Mesenchymal stem cell (in vitro differentiated cells and primary cell): Measurements from ENCODE around the gene GTF2F2.

Experiments used
- DNase-seq: peaks from one replicate; pipeline ENCODE4 v3.0.0-alpha.2; 2013
- H2AFZ ChIP-seq: one replicate; pipeline ENCODE4 v1.6.1; 2013; ENCODE audit warnings: low read depth, mild to moderate bottlenecking, control low read depth, inconsistent platforms, low read length, moderate library complexity
- H2AK5ac ChIP-seq: 2 replicates; pipeline ENCODE4 v1.6.1; 2013; ENCODE audit warnings: low read length, moderate library complexity, mild to moderate bottlenecking, inconsistent platforms; ENCODE audit not compliant: severe bottlenecking
- H2BK120ac ChIP-seq: one replicate; pipeline ENCODE4 v1.6.1; 2013; ENCODE audit warnings: low read depth, mild to moderate bottlenecking, inconsistent platforms, low read length, moderate library complexity
- H2BK12ac ChIP-seq, 2 experiments: one replicate each; pipeline ENCODE4 v1.6.1; 2013; ENCODE audit warnings: inconsistent platforms in 2 of 2, low read length in 2 of 2, mild to moderate bottlenecking in 2 of 2, moderate library complexity in 2 of 2, control low read depth in 1 of 2
- H2BK15ac ChIP-seq: one replicate; pipeline ENCODE4 v1.6.1; 2013; ENCODE audit warnings: mild to moderate bottlenecking, low read depth, inconsistent platforms; ENCODE audit not compliant: poor library complexity, severe bottlenecking
- H2BK5ac ChIP-seq: 2 replicates; pipeline ENCODE4 v1.6.1; 2013; ENCODE audit warnings: low read depth, mild to moderate bottlenecking, low read length, control low read depth, inconsistent platforms; ENCODE audit not compliant: poor library complexity, severe bottlenecking
- H3K14ac ChIP-seq, 2 experiments: one replicate each; pipeline ENCODE4 v1.6.1; 2013; ENCODE audit warnings: inconsistent platforms in 2 of 2, low read length in 2 of 2, control low read depth in 1 of 2, mild to moderate bottlenecking in 1 of 2, moderate library complexity in 1 of 2
- H3K18ac ChIP-seq, 2 experiments: one replicate each; pipeline ENCODE4 v1.6.1; 2013; ENCODE audit warnings: inconsistent platforms in 2 of 2, low read length in 2 of 2, control low read depth in 1 of 2, low read depth in 1 of 2, mild to moderate bottlenecking in 1 of 2
- H3K23ac ChIP-seq, 2 experiments: one replicate each; pipeline ENCODE4 v1.6.1; 2013; ENCODE audit warnings: inconsistent platforms in 2 of 2, low read length in 2 of 2, mild to moderate bottlenecking in 2 of 2, moderate library complexity in 2 of 2, control low read depth in 1 of 2
- H3K27ac ChIP-seq: 2 replicates; pipeline ENCODE4 v1.5.1; 2013; ENCODE audit warnings: mild to moderate bottlenecking, moderate library complexity, low read length, control low read depth, inconsistent platforms; ENCODE audit not compliant: poor library complexity, severe bottlenecking
- H3K27me3 ChIP-seq, 2 experiments: 2 replicates each; pipeline versions ENCODE4 v1.6.1 to v1.7.0; 2013; ENCODE audit warnings: low read length in 2 of 2, mild to moderate bottlenecking in 2 of 2, moderate library complexity in 2 of 2, control low read depth in 1 of 2, inconsistent platforms in 1 of 2; ENCODE audit not compliant: control insufficient read depth in 1 of 2, insufficient read depth in 1 of 2
- H3K36me3 ChIP-seq, 2 experiments: 2 replicates each; pipeline versions ENCODE4 v1.6.1 to v1.7.0; 2013; ENCODE audit warnings: low read length in 2 of 2, control low read depth in 1 of 2, inconsistent platforms in 1 of 2, low read depth in 1 of 2, mild to moderate bottlenecking in 1 of 2; ENCODE audit not compliant: insufficient read depth in 2 of 2, control insufficient read depth in 1 of 2
- H3K4ac ChIP-seq, 2 experiments: one replicate each; pipeline ENCODE4 v1.6.1; 2013; ENCODE audit warnings: inconsistent platforms in 2 of 2, low read length in 2 of 2, mild to moderate bottlenecking in 2 of 2, moderate library complexity in 2 of 2, control low read depth in 1 of 2, low read depth in 1 of 2
- H3K4me1 ChIP-seq: 2 replicates; pipeline ENCODE4 v1.6.1; 2013; ENCODE audit warnings: low read depth, low read length, control low read depth; ENCODE audit not compliant: control insufficient read depth, insufficient read depth
- H3K4me2 ChIP-seq: 2 replicates; pipeline ENCODE4 v1.6.1; 2013; ENCODE audit warnings: low read length, mild to moderate bottlenecking, inconsistent platforms; ENCODE audit not compliant: poor library complexity, severe bottlenecking
- H3K4me3 ChIP-seq, 2 experiments: 2 replicates each; pipeline versions ENCODE4 v1.5.1 to v1.7.0; 2013; ENCODE audit warnings: low read length in 2 of 2, mild to moderate bottlenecking in 2 of 2, control low read depth in 1 of 2, low read depth in 1 of 2; ENCODE audit not compliant: insufficient read depth in 1 of 2
- H3K79me1 ChIP-seq: replicated peaks from 2 replicates; pipeline ENCODE4 v1.6.1; 2013; ENCODE audit warnings: mild to moderate bottlenecking, control low read depth, low read length, inconsistent platforms; ENCODE audit not compliant: poor library complexity, severe bottlenecking
- H3K9ac ChIP-seq: 2 replicates; pipeline ENCODE4 v1.7.0; 2013; ENCODE audit warnings: mild to moderate bottlenecking, low read length, moderate library complexity
- H3K9me3 ChIP-seq: 2 replicates; pipeline ENCODE4 v1.7.0; 2013; ENCODE audit warnings: mild to moderate bottlenecking, low read length; ENCODE audit not compliant: control insufficient read depth
- H4K8ac ChIP-seq: one replicate; pipeline ENCODE4 v1.6.1; 2013; ENCODE audit warnings: inconsistent platforms, mild to moderate bottlenecking, low read length, moderate library complexity
- H4K91ac ChIP-seq: one replicate; pipeline ENCODE4 v1.6.1; 2013; ENCODE audit warnings: mild to moderate bottlenecking, low read length, inconsistent platforms
- WGBS: methylation state at CpG from one replicate; pipeline ENCODE4 v1.1.7; 2013; ENCODE audit warnings: mixed read lengths; 5-methylcytosine and 5-hydroxymethylcytosine counted together

The GTF2F2 gene

GRCh38 chr13:45224176-45224575 is 103.9 kb downstream of the GTF2F2 start:
- no peak overlapping the region for H3K4me2 ChIP-seq
- H3K23ac ChIP-seq = no peak overlapping the region
- no peak overlapping the region for H2BK120ac ChIP-seq
- no peak overlapping the region for H3K4me3 ChIP-seq
- no peaks in the 10 kb centered on the region for H3K27me3 ChIP-seq
- H3K14ac ChIP-seq = no peak overlapping the region
- no peak overlapping the region for H3K9ac ChIP-seq
- no peak overlapping the region for H2BK15ac ChIP-seq
- no peak overlapping the region for H2BK12ac ChIP-seq
- no peak overlapping the region for H4K91ac ChIP-seq
- DNase-seq = no peak
- no peak overlapping the region for H2BK5ac ChIP-seq
- H4K8ac ChIP-seq = no peak overlapping the region
- no peak overlapping the region for H3K27ac ChIP-seq
- peaks cover 0 to 2% of the 10 kb centered on the region in 2 experiments for H3K36me3 ChIP-seq
- H2AFZ ChIP-seq = no peak overlapping the region
- no peak overlapping the region for H2AK5ac ChIP-seq
- no peaks in the 10 kb centered on the region for H3K4me1 ChIP-seq
- no peaks in the 10 kb centered on the region for H3K9me3 ChIP-seq
- H3K18ac ChIP-seq = no peak overlapping the region
- no peak overlapping the region for H3K4ac ChIP-seq
- peaks cover 28% of the 10 kb centered on the region for H3K79me1 ChIP-seq

GRCh38 chr13:45225370-45225769 is 105.1 kb downstream of the GTF2F2 start:
- Histone ChIP-seq H2BK15ac (no peak overlapping the region), H3K23ac (no peak overlapping the region), H4K91ac (no peak overlapping the region), H3K4me3 (no peak overlapping the region), H3K27me3 (no peaks in the 10 kb centered on the region), H3K9ac (no peak overlapping the region), H3K36me3 (peaks cover 0 to 2% of the 10 kb centered on the region in 2 experiments), H3K79me1 (peaks cover 31% of the 10 kb centered on the region), H4K8ac (no peak overlapping the region), H3K9me3 (no peaks in the 10 kb centered on the region), H2BK120ac (no peak overlapping the region), H2BK5ac (no peak overlapping the region), H3K18ac (no peak overlapping the region), H2BK12ac (no peak overlapping the region), H2AK5ac (no peak overlapping the region), H3K27ac (no peak overlapping the region), H3K4me2 (no peak overlapping the region), H3K4me1 (no peaks in the 10 kb centered on the region), H3K4ac (no peak overlapping the region), H2AFZ (no peak overlapping the region), H3K14ac (no peak overlapping the region)
- over 99% methylated on average over 3 of the region's 4 CpGs for WGBS
- no peak for DNase-seq

GRCh38 chr13:45226024-45226423 is 105.7 kb downstream of the GTF2F2 start:
- Histone ChIP-seq H2BK120ac (no peak overlapping the region), H3K9me3 (no peaks in the 10 kb centered on the region), H4K91ac (no peak overlapping the region), H4K8ac (no peak overlapping the region), H3K4ac (no peak overlapping the region), H3K4me3 (no peak overlapping the region), H3K79me1 (peaks cover 26% of the 10 kb centered on the region), H2AFZ (no peak overlapping the region), H2BK12ac (no peak overlapping the region), H3K36me3 (peaks cover 0 to 2% of the 10 kb centered on the region in 2 experiments), H3K23ac (no peak overlapping the region), H3K27me3 (no peaks in the 10 kb centered on the region), H3K9ac (no peak overlapping the region), H3K27ac (no peak overlapping the region), H3K14ac (no peak overlapping the region), H2BK15ac (no peak overlapping the region), H3K4me1 (no peaks in the 10 kb centered on the region), H3K4me2 (no peak overlapping the region), H3K18ac (no peak overlapping the region), H2BK5ac (no peak overlapping the region), H2AK5ac (no peak overlapping the region)
- DNase-seq = no peak
- WGBS = 81% methylated on average over 2 of the region's 3 CpGs

GRCh38 chr13:45228002-45228401 is 107.7 kb downstream of the GTF2F2 start:
- H3K23ac ChIP-seq = no peak overlapping the region
- whole genome bisulfite sequencing = 99% methylated on average over 5 of the region's 5 CpGs
- no peaks in the 10 kb centered on the region for H3K4me1 ChIP-seq
- H3K4me3 ChIP-seq = no peak overlapping the region
- no peaks in the 10 kb centered on the region for H3K9me3 ChIP-seq
- no peak overlapping the region for H2AFZ ChIP-seq
- no peak overlapping the region for H2AK5ac ChIP-seq
- no peak overlapping the region for H3K4me2 ChIP-seq
- no peak overlapping the region for H3K4ac ChIP-seq
- H3K27ac ChIP-seq = no peak overlapping the region
- no peak overlapping the region for H2BK12ac ChIP-seq
- no peak overlapping the region for H2BK5ac ChIP-seq
- no peak overlapping the region for H3K9ac ChIP-seq
- H4K8ac ChIP-seq = no peak overlapping the region
- no peak overlapping the region for H2BK120ac ChIP-seq
- H3K36me3 ChIP-seq = peaks cover 0 to 2% of the 10 kb centered on the region in 2 experiments
- H3K27me3 ChIP-seq = no peaks in the 10 kb centered on the region
- H3K79me1 ChIP-seq = peaks cover 17% of the 10 kb centered on the region
- no peak overlapping the region for H3K18ac ChIP-seq
- no peak for DNase-seq
- no peak overlapping the region for H2BK15ac ChIP-seq
- H3K14ac ChIP-seq = no peak overlapping the region
- no peak overlapping the region for H4K91ac ChIP-seq
